ENCODE measurements around the gene MIEF2.
A peak's percentile ranks its signal among the peaks of the same experiment; 100 is the strongest.

MIEF2 gene

GRCh38 chr17:18247613-18248001 lies 12.9 kb upstream of the MIEF2 start:
- Mint-ChIP-seq H3K27ac (peak overlapping the region; percentile 23), H3K4me3 (no peak overlapping the region), H3K36me3 (peaks cover 54% of the 10 kb centered on the region), H3K9me3 (no peaks in the 10 kb centered on the region), H3K27me3 (no peaks in the 10 kb centered on the region), H3K4me1 (peaks cover 17% of the 10 kb centered on the region)
- ATAC-seq: no peak

GRCh38 chr17:18248300-18248731 lies 12.1 kb upstream of the MIEF2 start:
- Mint-ChIP-seq H3K27me3 (no peaks in the 10 kb centered on the region), H3K9me3 (no peaks in the 10 kb centered on the region), H3K27ac (no peak overlapping the region), H3K4me3 (no peak overlapping the region), H3K36me3 (peaks cover 61% of the 10 kb centered on the region), H3K4me1 (peaks cover 17% of the 10 kb centered on the region)
- peak; percentile 73 for ATAC-seq

- Mint-ChIP-seq H3K27me3 (no peaks in the 10 kb centered on the region), H3K27ac (no peak overlapping the region), H3K36me3 (peaks cover 61% of the 10 kb centered on the region), H3K4me1 (peaks cover 17% of the 10 kb centered on the region), H3K9me3 (no peaks in the 10 kb centered on the region), H3K4me3 (no peak overlapping the region)
- ATAC-seq: no peak
These were observed 11.7 kb upstream of the MIEF2 start for GRCh38 chr17:18248811-18249210.

- Mint-ChIP-seq H3K4me1 (peaks cover 17% of the 10 kb centered on the region), H3K27ac (no peak overlapping the region), H3K36me3 (peaks cover 68% of the 10 kb centered on the region), H3K4me3 (no peak overlapping the region), H3K27me3 (no peaks in the 10 kb centered on the region), H3K9me3 (no peaks in the 10 kb centered on the region)
- ATAC-seq: no peak
These were observed 10.2 kb upstream of the MIEF2 start for GRCh38 chr17:18250259-18250658.

GRCh38 chr17:18250708-18251107 lies 9.8 kb upstream of the MIEF2 start:
- Mint-ChIP-seq H3K4me1 (peaks cover 17% of the 10 kb centered on the region), H3K4me3 (no peak overlapping the region), H3K27me3 (no peaks in the 10 kb centered on the region), H3K36me3 (peaks cover 64% of the 10 kb centered on the region), H3K9me3 (no peaks in the 10 kb centered on the region), H3K27ac (no peak overlapping the region)
- no peak for ATAC-seq

- no peaks in the 10 kb centered on the region for H3K27me3 Mint-ChIP-seq
- H3K9me3 Mint-ChIP-seq: no peaks in the 10 kb centered on the region
- no peak overlapping the region for H3K27ac Mint-ChIP-seq
- no peak overlapping the region for H3K4me3 Mint-ChIP-seq
- peaks cover 17% of the 10 kb centered on the region for H3K4me1 Mint-ChIP-seq
- no peak for ATAC-seq
- peaks cover 64% of the 10 kb centered on the region for H3K36me3 Mint-ChIP-seq
These were observed 9.3 kb upstream of the MIEF2 start for GRCh38 chr17:18251204-18251603.

- no peak overlapping the region for H3K4me3 Mint-ChIP-seq
- ATAC-seq: no peak
- H3K9me3 Mint-ChIP-seq: no peaks in the 10 kb centered on the region
- no peak overlapping the region for H3K27ac Mint-ChIP-seq
- peaks cover 57% of the 10 kb centered on the region for H3K36me3 Mint-ChIP-seq
- peaks cover 21% of the 10 kb centered on the region for H3K4me1 Mint-ChIP-seq
- no peaks in the 10 kb centered on the region for H3K27me3 Mint-ChIP-seq
These were observed 8.3 kb upstream of the MIEF2 start for GRCh38 chr17:18252160-18252559.

GRCh38 chr17:18253187-18253884 lies 7.1 kb upstream of the MIEF2 start:
- Mint-ChIP-seq H3K27me3 (no peaks in the 10 kb centered on the region), H3K36me3 (peaks cover 48% of the 10 kb centered on the region), H3K27ac (no peak overlapping the region), H3K4me3 (no peak overlapping the region), H3K9me3 (no peaks in the 10 kb centered on the region), H3K4me1 (peaks cover 21% of the 10 kb centered on the region)
- ATAC-seq: no peak

GRCh38 chr17:18253947-18254821 lies 6.3 kb upstream of the MIEF2 start:
- Mint-ChIP-seq H3K36me3 (peaks cover 41% of the 10 kb centered on the region), H3K9me3 (no peaks in the 10 kb centered on the region), H3K4me3 (no peak overlapping the region), H3K27me3 (no peaks in the 10 kb centered on the region), H3K27ac (no peak overlapping the region), H3K4me1 (peaks cover 16% of the 10 kb centered on the region)
- ATAC-seq: no peak

- Mint-ChIP-seq H3K4me3 (no peak overlapping the region), H3K4me1 (peaks cover 22% of the 10 kb centered on the region), H3K9me3 (no peaks in the 10 kb centered on the region), H3K27me3 (no peaks in the 10 kb centered on the region), H3K36me3 (peaks cover 39% of the 10 kb centered on the region), H3K27ac (no peak overlapping the region)
- no peak for ATAC-seq
These were observed 5.4 kb upstream of the MIEF2 start for GRCh38 chr17:18254888-18255649.

- Mint-ChIP-seq H3K27me3 (no peaks in the 10 kb centered on the region), H3K4me3 (no peak overlapping the region), H3K4me1 (peaks cover 29% of the 10 kb centered on the region), H3K36me3 (peaks cover 28% of the 10 kb centered on the region), H3K9me3 (no peaks in the 10 kb centered on the region), H3K27ac (no peak overlapping the region)
- no peak for ATAC-seq
These were observed 4.1 kb upstream of the MIEF2 start for GRCh38 chr17:18256351-18256750.

GRCh38 chr17:18256776-18257175 lies 3.7 kb upstream of the MIEF2 start:
- H3K27ac Mint-ChIP-seq: peak overlapping the region; percentile 89
- no peaks in the 10 kb centered on the region for H3K27me3 Mint-ChIP-seq
- no peak for ATAC-seq
- peaks cover 33% of the 10 kb centered on the region for H3K4me1 Mint-ChIP-seq
- H3K9me3 Mint-ChIP-seq: no peaks in the 10 kb centered on the region
- H3K36me3 Mint-ChIP-seq: peaks cover 24% of the 10 kb centered on the region
- peak overlapping the region; percentile 90 for H3K4me3 Mint-ChIP-seq

- Mint-ChIP-seq H3K4me3 (peak overlapping the region; percentile 90), H3K36me3 (peaks cover 17% of the 10 kb centered on the region), H3K27me3 (no peaks in the 10 kb centered on the region), H3K27ac (peak overlapping the region; percentile 89), H3K4me1 (peaks cover 40% of the 10 kb centered on the region), H3K9me3 (no peaks in the 10 kb centered on the region)
- peak; percentile 0 for ATAC-seq
These were observed 3.0 kb upstream of the MIEF2 start for GRCh38 chr17:18257268-18257981.

GRCh38 chr17:18257982-18258355 lies 2.5 kb upstream of the MIEF2 start:
- peak; percentile 71 for ATAC-seq
- Mint-ChIP-seq H3K9me3 (no peaks in the 10 kb centered on the region), H3K36me3 (peaks cover 12% of the 10 kb centered on the region), H3K4me3 (peak overlapping the region; percentile 90), H3K27me3 (no peaks in the 10 kb centered on the region), H3K4me1 (peaks cover 42% of the 10 kb centered on the region), H3K27ac (peak overlapping the region; percentile 89)
